ENCODE data around the gene NINJ2. TPM values are rescaled to one million over a fixed set of nuclear protein-coding genes. Genes with fewer than 3 reads are reported as not detected.
"Not testable (repeated sequence)": the region's sequence is repeated elsewhere in the genome, so short reads cannot be mapped to it uniquely, and the experiment has no call there.

NINJ2 gene, protein sequence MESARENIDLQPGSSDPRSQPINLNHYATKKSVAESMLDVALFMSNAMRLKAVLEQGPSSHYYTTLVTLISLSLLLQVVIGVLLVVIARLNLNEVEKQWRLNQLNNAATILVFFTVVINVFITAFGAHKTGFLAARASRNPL
- 1 to 10 TPM; 6.8 to 7.4 TPM for total RNA-seq

DNA sequence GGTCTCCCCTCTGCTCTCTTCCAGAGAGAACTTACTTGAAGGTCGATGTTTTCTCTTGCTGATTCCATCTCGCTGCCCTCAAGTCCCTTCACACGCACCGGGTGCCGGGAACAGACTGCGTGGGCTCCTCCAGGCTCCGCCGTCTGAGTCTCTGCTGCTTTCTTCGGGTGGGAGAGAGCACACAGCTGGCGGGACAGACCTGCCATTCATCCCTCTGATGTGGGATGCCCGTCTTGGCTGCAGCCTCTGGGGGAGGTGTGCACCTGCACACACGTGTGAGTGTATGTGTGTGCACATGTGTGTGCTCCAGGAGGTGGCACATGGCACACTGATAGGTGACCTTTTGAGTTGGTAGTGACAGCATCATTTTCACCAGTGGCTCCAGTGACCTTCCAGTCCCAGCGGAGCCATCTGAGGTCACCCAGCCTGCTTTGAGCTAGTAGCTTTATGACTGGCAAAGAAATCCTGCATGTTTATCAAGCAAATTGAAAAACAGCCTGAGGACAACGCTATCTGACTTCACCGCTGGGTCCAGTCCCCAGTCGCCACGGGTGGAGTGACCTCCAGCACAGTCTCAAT, at the start of gene NINJ2:
Gene NINJ2 (minus strand): TSS at position 153 of the 579 bp plus-strand sequence. CDS start 85 bp downstream, at position 68.
- H3K4me1 Mint-ChIP-seq, result peaks cover 35% of the 10 kb centered on the region
- H3K9me3 Mint-ChIP-seq (ENCODE audit: low read depth), result no peaks in the 10 kb centered on the region
- no peaks in the 10 kb centered on the region for H3K36me3 Mint-ChIP-seq
- H3K27me3 Mint-ChIP-seq, result peaks cover 6% of the 10 kb centered on the region
- peak within 1 kb of the TSS; percentile 31 for H3K27ac Mint-ChIP-seq
- no peak for ATAC-seq
- no peak within 1 kb of the TSS for H3K4me3 Mint-ChIP-seq
- CTCF ChIA-PET, result interaction anchor here (1.4 to 2.7 kb wide), 4 partner anchors 9 to 87 kb away, joined by 3 to 8 read pairs (median 5); no protein-coding TSS in a partner anchor
- DNase-seq, result no peak

DNA sequence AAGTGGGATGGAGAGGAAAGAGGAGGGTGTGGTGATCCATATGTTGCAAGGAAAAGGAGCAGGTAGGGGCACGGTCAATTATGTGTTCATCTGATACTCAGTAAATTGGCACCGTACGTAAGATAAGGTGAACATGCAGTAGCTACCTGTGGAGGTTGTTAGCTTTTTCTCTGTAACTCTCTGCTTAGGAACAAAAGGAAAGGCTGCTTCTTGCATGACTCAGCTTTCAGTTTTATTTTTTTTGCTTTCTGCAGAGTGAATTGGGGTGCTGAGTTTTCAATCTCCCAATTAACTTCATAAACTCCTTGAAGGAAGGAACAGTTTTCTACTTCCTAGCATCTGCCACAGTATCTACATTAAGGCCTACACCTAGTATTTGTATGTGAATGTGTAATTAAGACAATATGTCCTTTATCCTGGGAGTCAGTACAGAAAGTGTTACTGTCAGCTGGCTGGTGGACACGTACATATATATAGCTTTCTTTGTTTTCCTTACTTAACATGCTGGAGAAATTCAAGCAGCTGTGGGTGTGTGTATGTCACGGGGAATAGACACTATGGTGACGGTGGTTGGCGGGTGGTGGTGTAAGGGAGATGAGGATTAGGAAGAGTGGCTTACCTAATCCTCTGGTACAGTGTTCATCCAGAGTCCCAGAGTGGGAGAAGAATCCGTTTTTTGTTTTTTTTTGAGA, 49.1 kb upstream of the NINJ2 start:
- H3K36me3 Mint-ChIP-seq, result no peaks in the 10 kb centered on the region
- CTCF ChIA-PET, result interaction anchor here (0.7 to 3.0 kb wide), 6 partner anchors 16 to 312 kb away, joined by 3 to 9 read pairs (median 4); no protein-coding TSS in a partner anchor
- H3K9me3 Mint-ChIP-seq (ENCODE audit: low read depth), result no peaks in the 10 kb centered on the region

DNA sequence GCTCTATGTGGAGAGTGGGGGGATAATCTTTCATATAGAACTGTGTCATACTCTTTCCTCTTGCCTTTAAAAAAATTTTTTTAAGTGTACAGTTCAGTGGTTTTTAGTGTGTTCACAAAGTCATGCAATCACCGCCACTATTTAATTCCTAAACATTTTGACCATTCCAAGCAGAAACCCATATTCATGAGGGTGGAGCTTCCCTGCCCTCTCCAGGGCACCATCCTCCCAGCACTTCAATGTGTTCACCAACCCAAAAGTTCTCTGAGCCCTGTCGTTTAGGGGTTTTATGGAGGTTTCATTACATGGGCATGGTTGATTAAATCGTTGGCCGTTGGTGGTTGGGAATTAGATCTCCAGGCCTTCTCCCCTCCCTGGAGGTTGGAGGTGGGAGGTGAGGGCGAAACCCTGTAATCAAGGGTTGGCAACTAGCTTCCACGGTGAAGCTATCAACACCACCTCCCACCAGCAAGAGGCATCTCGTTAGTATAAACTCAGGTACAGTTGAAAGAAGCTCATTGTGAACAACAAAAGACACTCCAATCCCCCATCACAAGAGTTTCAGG, 46.3 kb upstream of the NINJ2 start:
- DNase-seq, result no peak
- Mint-ChIP-seq H3K4me1 (peaks cover 23% of the 10 kb centered on the region), H3K9me3 (ENCODE audit: low read depth) (no peaks in the 10 kb centered on the region), H3K4me3 (no peak overlapping the region), H3K36me3 (peaks cover 4% of the 10 kb centered on the region), H3K27ac (no peak overlapping the region), H3K27me3 (no peaks in the 10 kb centered on the region)
- no peak for ATAC-seq
- CTCF ChIA-PET, result interaction anchor here (0.6 kb wide), 1 partner anchor 41 kb away, joined by 3 read pairs; no protein-coding TSS in a partner anchor

More for the DNA sequence above, 49.1 kb upstream of the NINJ2 start:
- Mint-ChIP-seq H3K4me1 (peaks cover 23% of the 10 kb centered on the region), H3K4me3 (no peak overlapping the region), H3K27me3 (peaks cover 3% of the 10 kb centered on the region), H3K27ac (no peak overlapping the region)
- no peak for DNase-seq
- ATAC-seq, result no peak

DNA sequence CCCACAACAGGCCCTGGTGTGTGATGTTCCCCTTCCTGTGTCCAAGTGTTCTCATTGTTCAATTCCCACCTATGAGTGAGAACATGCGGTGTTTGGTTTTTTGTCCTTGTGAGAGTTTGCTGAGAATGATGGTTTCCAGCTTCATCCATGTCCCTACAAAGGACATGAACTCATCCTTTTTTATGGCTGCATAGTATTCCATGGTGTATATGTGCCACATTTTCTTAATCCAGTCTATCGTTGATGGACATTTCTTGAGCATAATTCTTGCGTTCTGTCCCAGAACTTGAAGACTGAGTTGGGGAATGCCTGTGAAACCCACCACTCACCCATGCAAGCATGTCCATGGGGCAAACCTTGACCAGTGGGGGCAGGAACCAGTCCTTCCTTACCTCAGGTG, 44.8 kb upstream of the NINJ2 start:
- CTCF ChIA-PET; H3K27ac Mint-ChIP-seq; H3K27me3 Mint-ChIP-seq; ATAC-seq; H3K36me3 Mint-ChIP-seq; DNase-seq; H3K4me3 Mint-ChIP-seq; H3K9me3 Mint-ChIP-seq (ENCODE audit: low read depth): not testable (repeated sequence)
- H3K4me1 Mint-ChIP-seq, result peaks cover 23% of the 10 kb centered on the region

DNA sequence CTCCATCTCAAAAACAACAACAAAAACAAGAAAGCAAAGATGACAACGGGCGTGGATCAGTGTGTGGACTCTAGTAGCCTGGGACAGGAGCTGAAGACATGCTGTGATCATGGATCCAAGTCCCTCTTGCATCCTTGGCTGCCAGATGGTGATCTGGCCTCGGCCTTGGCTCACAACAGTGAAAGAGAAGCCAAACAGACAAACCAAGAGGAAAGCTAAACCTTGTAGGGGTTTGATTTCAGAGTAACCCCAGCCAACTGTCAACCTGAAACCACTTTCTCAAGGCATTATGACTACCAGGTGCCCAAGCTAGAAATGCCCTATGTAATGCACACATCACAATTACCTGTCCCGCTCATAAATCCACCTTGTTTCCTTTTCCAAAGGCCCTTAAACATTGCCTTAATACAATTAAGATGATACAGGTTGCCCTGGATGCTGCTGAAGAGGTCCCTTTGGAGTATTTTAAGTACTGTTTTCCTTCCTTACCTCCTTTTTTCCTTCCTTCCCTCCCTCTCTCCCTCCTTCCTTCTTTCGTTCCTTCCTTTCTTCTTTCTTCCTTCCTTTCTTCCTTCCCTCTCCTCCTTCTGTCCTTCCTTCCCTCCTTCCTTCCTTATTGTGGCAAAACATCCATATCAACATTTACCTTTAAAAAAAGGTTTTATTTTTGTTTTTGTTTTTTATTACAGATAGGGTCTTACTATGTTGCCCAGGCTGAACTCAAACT, 41.4 kb upstream of the NINJ2 start:
- no peak overlapping the region for H3K4me3 Mint-ChIP-seq
- peaks cover 9% of the 10 kb centered on the region for H3K36me3 Mint-ChIP-seq
- ATAC-seq (peak; percentile 53), DNase-seq (no peak)
- peaks cover 15% of the 10 kb centered on the region for H3K4me1 Mint-ChIP-seq
- H3K27ac Mint-ChIP-seq, result no peak overlapping the region
- H3K27me3 Mint-ChIP-seq, result no peaks in the 10 kb centered on the region
- CTCF ChIA-PET, result interaction anchor here (1.0 to 1.6 kb wide), 4 partner anchors 11 to 35 kb away, joined by 3 to 4 read pairs (median 3); no protein-coding TSS in a partner anchor
- H3K9me3 Mint-ChIP-seq (ENCODE audit: low read depth), result peaks cover 2% of the 10 kb centered on the region

DNA sequence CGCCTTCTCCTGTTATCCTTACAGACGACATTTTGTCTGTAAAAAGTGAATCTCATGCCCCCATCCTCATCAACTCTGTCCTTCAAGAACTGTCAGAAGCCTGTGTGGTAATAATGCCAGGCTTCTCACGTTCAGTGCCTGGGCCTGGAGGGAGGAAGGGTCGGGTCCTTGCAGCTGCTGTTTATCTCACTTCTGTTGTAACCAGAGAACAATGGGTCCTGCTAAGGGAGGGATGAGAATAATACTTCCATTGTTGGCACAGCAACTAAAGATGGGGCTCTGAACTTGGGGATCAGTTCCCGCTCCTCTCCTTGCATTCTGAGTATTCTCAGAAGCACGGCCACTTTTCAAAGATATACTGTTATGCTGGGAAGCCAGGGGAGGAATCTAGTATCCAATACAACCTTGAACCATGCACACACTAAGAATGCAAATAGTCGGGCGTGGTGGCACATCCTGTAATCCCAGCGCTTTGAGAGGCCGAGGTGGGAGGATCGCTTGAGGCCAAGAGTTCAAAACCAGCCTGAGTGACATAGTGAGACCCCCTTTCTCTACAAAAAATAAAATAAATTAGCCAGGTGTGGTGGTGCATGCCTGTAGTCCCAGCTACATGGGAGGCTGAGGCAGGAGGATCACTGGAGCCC, 38.8 kb upstream of the NINJ2 start:
- H3K4me3 Mint-ChIP-seq, result no peak overlapping the region
- CTCF ChIA-PET, result no interaction called here
- peaks cover 7% of the 10 kb centered on the region for H3K9me3 Mint-ChIP-seq (ENCODE audit: low read depth)
- no peaks in the 10 kb centered on the region for H3K27me3 Mint-ChIP-seq
- ATAC-seq (no peak), DNase-seq (no peak)
- H3K27ac Mint-ChIP-seq, result no peak overlapping the region
- peaks cover 15% of the 10 kb centered on the region for H3K36me3 Mint-ChIP-seq
- H3K4me1 Mint-ChIP-seq, result peaks cover 26% of the 10 kb centered on the region

DNA sequence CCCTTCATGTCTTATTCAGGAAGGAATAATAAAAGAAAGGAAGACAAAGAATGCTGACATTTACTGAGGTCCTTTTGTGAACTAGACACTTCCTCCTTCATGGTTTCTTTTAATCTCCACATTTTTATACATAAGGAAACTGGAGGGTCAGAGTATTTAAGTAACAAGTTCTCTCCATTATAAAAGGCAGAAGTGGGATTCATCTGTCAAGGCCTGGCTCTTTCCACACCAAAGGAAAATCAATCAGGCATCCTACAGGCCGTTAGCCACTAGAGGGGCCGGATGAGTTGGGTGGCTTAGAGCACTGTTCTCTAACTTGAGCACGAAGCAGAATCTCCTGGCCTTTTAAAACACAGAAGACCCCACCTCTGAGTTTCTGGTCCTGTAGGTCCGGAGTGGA, 36.8 kb upstream of the NINJ2 start:
- CTCF ChIA-PET, result interaction anchor here (0.7 to 1.4 kb wide), 3 partner anchors 15 to 52 kb away, joined by 3 to 4 read pairs (median 3); no protein-coding TSS in a partner anchor
- ATAC-seq (no peak), DNase-seq (no peak)
- Mint-ChIP-seq H3K36me3 (peaks cover 15% of the 10 kb centered on the region), H3K4me1 (peaks cover 27% of the 10 kb centered on the region), H3K27ac (no peak overlapping the region), H3K4me3 (no peak overlapping the region), H3K27me3 (no peaks in the 10 kb centered on the region), H3K9me3 (ENCODE audit: low read depth) (peaks cover 12% of the 10 kb centered on the region)

DNA sequence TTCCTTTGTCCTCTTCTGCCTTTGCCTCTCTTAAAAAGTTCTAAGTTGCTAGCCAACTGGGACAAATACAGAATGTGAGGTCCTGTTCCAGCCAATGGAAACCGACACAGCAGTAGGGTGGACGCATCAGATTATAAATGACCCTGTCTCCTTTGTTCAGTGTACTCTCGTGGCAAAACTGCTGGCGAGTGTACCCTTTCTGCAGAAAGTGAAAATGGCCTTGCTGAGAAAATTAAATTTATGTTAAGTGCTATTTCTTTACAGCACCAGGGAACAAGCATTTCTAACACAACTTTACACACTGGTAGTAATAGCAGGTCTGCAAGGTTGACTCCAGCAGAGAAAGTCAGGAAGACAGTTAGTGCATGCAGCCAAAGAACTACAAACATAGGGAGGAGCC, 35.0 kb upstream of the NINJ2 start:
- H3K4me3 Mint-ChIP-seq, DNase-seq, H3K27me3 Mint-ChIP-seq, ATAC-seq, H3K27ac Mint-ChIP-seq, CTCF ChIA-PET: not testable (repeated sequence)
- Mint-ChIP-seq H3K36me3 (peaks cover 20% of the 10 kb centered on the region), H3K9me3 (ENCODE audit: low read depth) (peaks cover 13% of the 10 kb centered on the region), H3K4me1 (peaks cover 17% of the 10 kb centered on the region)

DNA sequence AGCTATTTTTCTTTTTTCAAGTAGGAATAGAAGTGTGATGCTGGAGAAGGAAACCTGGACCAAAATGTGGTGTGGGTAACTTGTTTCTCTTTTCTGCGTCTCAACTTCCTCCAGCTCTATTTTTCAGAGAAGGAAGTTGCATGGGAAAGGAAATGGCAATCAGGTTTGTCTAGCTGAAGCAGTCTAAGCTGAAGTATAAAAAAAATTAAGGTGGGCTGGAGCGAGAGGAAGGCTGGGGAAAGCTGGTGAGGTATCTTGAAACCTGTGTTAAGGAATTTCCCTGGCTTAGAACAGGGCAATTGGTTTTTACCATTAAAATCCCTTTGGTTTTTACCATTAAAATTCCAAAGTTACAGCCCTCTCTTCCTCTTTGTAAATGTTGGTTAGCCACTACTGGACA, 34.2 kb upstream of the NINJ2 start:
- peaks cover 13% of the 10 kb centered on the region for H3K9me3 Mint-ChIP-seq (ENCODE audit: low read depth)
- CTCF ChIA-PET, result no interaction called here
- ATAC-seq (no peak), DNase-seq (no peak)
- no peaks in the 10 kb centered on the region for H3K27me3 Mint-ChIP-seq
- H3K4me3 Mint-ChIP-seq, result no peak overlapping the region
- H3K4me1 Mint-ChIP-seq, result peaks cover 15% of the 10 kb centered on the region
- H3K27ac Mint-ChIP-seq, result peak overlapping the region; percentile 25
- H3K36me3 Mint-ChIP-seq, result peaks cover 20% of the 10 kb centered on the region

DNA sequence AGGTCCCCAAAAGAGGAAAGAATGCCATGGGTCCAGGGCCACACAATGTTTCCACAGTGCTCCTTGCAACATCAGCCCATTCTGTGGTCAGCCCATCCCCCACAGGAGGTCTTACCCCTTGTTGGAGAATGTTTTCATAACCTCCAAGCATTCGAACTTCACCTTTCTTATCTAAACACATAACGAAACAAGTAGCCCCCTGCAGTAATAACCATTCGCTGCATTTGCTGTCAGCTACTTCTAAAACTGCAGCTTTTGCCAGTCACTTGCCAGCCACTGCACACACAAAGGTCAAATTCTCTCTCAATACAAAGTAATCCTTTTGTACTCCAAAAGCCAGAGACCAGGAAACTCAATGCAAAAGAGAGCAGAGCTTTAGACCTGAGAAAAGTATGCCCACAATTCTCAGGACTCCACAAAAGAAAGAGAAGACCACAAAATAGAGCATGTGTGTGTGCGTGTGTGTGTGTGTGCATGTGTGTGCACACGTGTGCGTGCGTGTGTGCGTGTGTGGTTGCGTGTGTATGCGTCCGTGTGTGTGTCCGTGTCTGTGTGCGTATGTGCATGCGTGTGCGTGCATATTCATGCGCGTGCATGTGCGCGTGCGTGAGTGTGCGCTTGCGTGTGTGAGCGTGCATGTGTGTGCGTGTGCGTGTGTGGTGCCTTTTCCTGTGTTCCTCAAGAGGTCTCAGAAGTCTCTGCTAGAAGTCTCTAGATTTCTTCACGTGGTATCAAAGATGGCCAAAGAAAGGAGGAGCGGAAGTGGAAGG, 31.7 kb upstream of the NINJ2 start:
- Mint-ChIP-seq H3K27me3 (no peaks in the 10 kb centered on the region), H3K36me3 (peaks cover 17% of the 10 kb centered on the region), H3K27ac (no peak overlapping the region), H3K9me3 (ENCODE audit: low read depth) (peaks cover 11% of the 10 kb centered on the region), H3K4me3 (no peak overlapping the region), H3K4me1 (peaks cover 15% of the 10 kb centered on the region)
- no peak for ATAC-seq
- no peak for DNase-seq
- CTCF ChIA-PET, result interaction anchor here (0.8 to 1.6 kb wide), 8 partner anchors 9 to 119 kb away, joined by 3 to 7 read pairs (median 4); partner anchors contain the start of gene WNK1

DNA sequence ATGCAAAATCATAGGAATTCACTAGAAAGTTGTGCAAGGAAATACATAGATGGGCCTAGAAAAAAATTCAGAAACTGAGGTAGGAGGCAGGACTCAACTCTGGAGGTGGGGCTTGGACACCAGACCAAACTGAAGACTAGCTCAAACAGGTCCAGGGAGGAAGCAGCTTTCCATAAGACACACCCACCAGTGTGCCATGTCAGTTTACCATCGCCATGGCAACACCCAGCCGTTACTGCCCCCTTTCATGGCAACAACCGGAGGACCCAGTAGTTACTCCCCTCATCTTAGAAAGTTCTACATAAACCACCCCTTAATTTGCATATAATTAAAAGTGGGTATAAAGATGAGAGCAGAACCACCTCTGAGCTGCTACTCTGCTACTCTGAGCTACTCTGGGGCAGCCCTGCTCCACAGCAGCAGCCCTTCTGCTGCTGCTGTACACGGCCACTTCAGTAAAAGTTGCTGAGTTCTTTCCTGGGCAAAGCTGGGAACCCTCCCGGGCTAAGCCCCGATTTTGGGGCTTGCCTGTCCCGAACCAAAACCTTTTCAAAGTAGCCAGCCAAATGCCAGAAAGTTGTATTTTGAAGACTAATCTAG, 30.8 kb upstream of the NINJ2 start:
- DNase-seq (no peak), ATAC-seq (no peak)
- CTCF ChIA-PET, result interaction anchor here (0.8 to 1.6 kb wide), 7 partner anchors 9 to 58 kb away, joined by 3 to 7 read pairs (median 4); partner anchors contain the start of gene WNK1
- peaks cover 15% of the 10 kb centered on the region for H3K36me3 Mint-ChIP-seq
- H3K9me3 Mint-ChIP-seq (ENCODE audit: low read depth), result peaks cover 11% of the 10 kb centered on the region
- no peak overlapping the region for H3K4me3 Mint-ChIP-seq
- no peaks in the 10 kb centered on the region for H3K27me3 Mint-ChIP-seq
- peaks cover 15% of the 10 kb centered on the region for H3K4me1 Mint-ChIP-seq
- no peak overlapping the region for H3K27ac Mint-ChIP-seq

DNA sequence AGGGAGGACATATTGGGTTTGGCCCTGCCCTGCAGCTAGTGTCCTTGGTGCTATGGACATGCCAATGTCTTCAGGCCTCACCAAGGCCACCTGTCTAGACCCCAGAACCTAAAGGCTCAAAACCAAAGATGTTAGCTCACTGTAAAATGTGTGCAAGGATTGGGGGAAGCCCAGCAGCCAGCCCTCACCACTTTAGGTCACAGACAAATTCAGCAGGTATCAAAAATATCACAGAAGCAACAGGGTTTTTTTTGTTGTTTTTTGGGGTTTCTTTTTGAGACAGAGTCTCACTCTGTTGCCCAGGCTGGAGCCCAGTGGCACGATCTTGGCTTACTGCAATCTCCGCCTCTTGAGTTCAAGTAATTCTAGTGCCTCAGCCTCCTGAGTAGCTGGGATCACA, 29.0 kb upstream of the NINJ2 start:
- CTCF ChIA-PET, result no interaction called here
- H3K36me3 Mint-ChIP-seq, result peaks cover 9% of the 10 kb centered on the region
- no peaks in the 10 kb centered on the region for H3K27me3 Mint-ChIP-seq
- H3K4me3 Mint-ChIP-seq, result no peak overlapping the region
- H3K27ac Mint-ChIP-seq, result no peak overlapping the region
- peaks cover 9% of the 10 kb centered on the region for H3K4me1 Mint-ChIP-seq
- DNase-seq, result no peak
- peaks cover 6% of the 10 kb centered on the region for H3K9me3 Mint-ChIP-seq (ENCODE audit: low read depth)
- no peak for ATAC-seq
